HG03521 (cell line): Measurements from ENCODE around the gene JUP.
A peak's percentile ranks its signal among the peaks of the same experiment; 100 is the strongest.

Experiments used
- ATAC-seq: cut with Tn5 transposase; IDR thresholded peaks from one replicate; pipeline ENCODE4 v1.9.1; 2021; ENCODE audit warnings: mild to moderate bottlenecking, moderate library complexity; ENCODE audit not compliant: unreplicated experiment

The JUP gene

GRCh38 chr17:41760878-41761277 is 25.6 kb downstream of the JUP start:
- ATAC-seq: no peak

- ATAC-seq: no peak
Observed at GRCh38 chr17:41758601-41759000, 27.9 kb downstream of the JUP start.

GRCh38 chr17:41754066-41754465 is 32.4 kb downstream of the JUP start:
- ATAC-seq: no peak

- no peak for ATAC-seq
Observed at GRCh38 chr17:41751288-41751687, 35.2 kb downstream of the JUP start.

GRCh38 chr17:41750862-41751261 is 35.6 kb downstream of the JUP start:
- ATAC-seq: no peak

- no peak for ATAC-seq
Observed at GRCh38 chr17:41748275-41748674, 38.2 kb downstream of the JUP start.

GRCh38 chr17:41741709-41742108 is 44.8 kb downstream of the JUP start:
- ATAC-seq: no peak

- ATAC-seq: no peak
Observed at GRCh38 chr17:41740506-41740905, 46.0 kb downstream of the JUP start.

GRCh38 chr17:41739661-41740352 is 46.7 kb downstream of the JUP start:
- no peak for ATAC-seq

- ATAC-seq: no peak
Observed at GRCh38 chr17:41738801-41739112, 47.8 kb downstream of the JUP start.

GRCh38 chr17:41738077-41738800 is 48.3 kb downstream of the JUP start:
- ATAC-seq: peak; percentile 51

GRCh38 chr17:41737680-41738023 is 48.9 kb downstream of the JUP start:
- no peak for ATAC-seq

- no peak for ATAC-seq
Observed at GRCh38 chr17:41736983-41737679, 49.4 kb downstream of the JUP start.

- no peak for ATAC-seq
Observed at GRCh38 chr17:41735744-41736143, 50.8 kb downstream of the JUP start.

- ATAC-seq: no peak
Observed at GRCh38 chr17:41734949-41735313, 51.6 kb downstream of the JUP start.

GRCh38 chr17:41734139-41734948 is 52.2 kb downstream of the JUP start, which contains the start of gene HAP1:
Gene HAP1, minus strand, starts transcription at chr17:41734643. Its CDS starts 9 bp downstream, at chr17:41734634.
- ATAC-seq: no peak

- no peak for ATAC-seq
Observed at GRCh38 chr17:41733348-41734138, 53.0 kb downstream of the JUP start.

- ATAC-seq: no peak
Observed at GRCh38 chr17:41731836-41732235, 54.7 kb downstream of the JUP start.

GRCh38 chr17:41730479-41730878 is 56.0 kb downstream of the JUP start:
- no peak for ATAC-seq

GRCh38 chr17:41728056-41728455 is 58.5 kb downstream of the JUP start:
- no peak for ATAC-seq

- no peak for ATAC-seq
Observed at GRCh38 chr17:41725134-41725533, 61.4 kb downstream of the JUP start.
